NB4 (cell line): ENCODE results near the gene ZCCHC2.

ENCODE experiments used
- CTCF ChIP-seq: IDR thresholded peaks from one replicate; pipeline ENCODE4 v1.5.1; 2012; ENCODE audit warnings: low read depth, low read length
- MAX ChIP-seq: IDR thresholded peaks from 2 replicates; pipeline ENCODE4 v1.6.1; 2011; ENCODE audit warnings: low read depth, low read length
- MYC ChIP-seq: IDR thresholded peaks from 2 replicates; pipeline ENCODE4 v1.6.1; 2011; ENCODE audit warnings: low read depth, low read length
- POLR2A ChIP-seq: IDR thresholded peaks from 2 replicates; pipeline ENCODE4 v1.6.1; 2011; ENCODE audit warnings: mild to moderate bottlenecking; ENCODE audit not compliant: insufficient read length; ENCODE audit errors: extremely low read depth

GRCh38 chr18:62545098-62545497 is 22.3 kb downstream of the ZCCHC2 start:
- TF ChIP-seq CTCF (no peak), POLR2A (no peak), MAX (no peak), MYC (no peak)
